Fibroblast of lung (primary cell): ENCODE measurements around the gene SLC25A46. TPM values are rescaled to one million over a fixed set of nuclear protein-coding genes. Genes with fewer than 3 reads are reported as not detected.

Source experiments
- DNase-seq, 2 donors: peaks; one replicate each; pipeline versions ENCODE4 v3.0.0 to v3.0.0-alpha.2; 2010; ENCODE audit warnings: low read depth in 2 of 2
- H2AFZ ChIP-seq: 2 replicates; pipeline ENCODE4 v1.5.1; 2012; ENCODE audit warnings: low read length, control low read depth, inconsistent platforms
- H3K27ac ChIP-seq: 2 replicates; pipeline ENCODE4 v1.5.1; 2011; ENCODE audit warnings: low read length, control low read depth; ENCODE audit not compliant: insufficient read depth
- H3K27me3 ChIP-seq: 2 replicates; pipeline ENCODE4 v1.5.1; 2011; ENCODE audit warnings: mild to moderate bottlenecking, low read length; ENCODE audit not compliant: control insufficient read depth, insufficient read depth
- H3K36me3 ChIP-seq: 2 replicates; pipeline ENCODE4 v1.5.1; 2011; ENCODE audit warnings: low read length; ENCODE audit not compliant: control insufficient read depth, insufficient read depth
- H3K4me1 ChIP-seq: 2 replicates; pipeline ENCODE4 v1.5.1; 2011; ENCODE audit warnings: low read length; ENCODE audit not compliant: control insufficient read depth, insufficient read depth; ENCODE audit errors: extremely low read depth
- H3K4me2 ChIP-seq: 2 replicates; pipeline ENCODE4 v1.5.1; 2011; ENCODE audit warnings: low read length, control low read depth; ENCODE audit not compliant: insufficient read depth; ENCODE audit errors: extremely low read depth
- H3K4me3 ChIP-seq, 4 experiments: fragments of 200-600 bp in 1 of 4; sonication (generic) in 1 of 4; replicated peaks in 1 of 4; 2 replicates each; pipeline ENCODE4 v1.5.1; 2011 to 2016; ENCODE audit warnings: low read length in 4 of 4, low read depth in 3 of 4, mild to moderate bottlenecking in 3 of 4, control low read depth in 2 of 4, inconsistent platforms in 1 of 4, mixed read lengths in 1 of 4; ENCODE audit not compliant: insufficient read depth in 1 of 4; ENCODE audit errors: control extremely low read depth in 1 of 4
- H3K79me2 ChIP-seq: 2 replicates; pipeline ENCODE4 v1.5.1; 2012; ENCODE audit warnings: mild to moderate bottlenecking, low read length, inconsistent platforms; ENCODE audit not compliant: control insufficient read depth, insufficient read depth
- H3K9ac ChIP-seq: 2 replicates; pipeline ENCODE4 v1.5.1; 2011; ENCODE audit warnings: mild to moderate bottlenecking, low read length, control low read depth; ENCODE audit not compliant: insufficient read depth
- H3K9me3 ChIP-seq: 2 replicates; pipeline ENCODE4 v1.5.1; 2012; ENCODE audit warnings: low read depth, low read length; ENCODE audit not compliant: control insufficient read depth, insufficient read depth
- H4K20me1 ChIP-seq: 2 replicates; pipeline ENCODE4 v1.5.1; 2011; ENCODE audit warnings: low read length; ENCODE audit not compliant: control insufficient read depth, insufficient read depth; ENCODE audit errors: extremely low read depth
- EZH2 ChIP-seq: IDR thresholded peaks from 2 replicates; pipeline ENCODE4 v1.5.1; 2012; ENCODE audit warnings: low read length, control low read depth, mild to moderate bottlenecking; ENCODE audit errors: missing control alignments
- polyA plus RNA-seq, 2 donors: library from polyadenylated mRNA; depleted of rRNA in 1 of 2; stranded (reverse) in 1 of 2; unstranded in 1 of 2; fragments of >200 nt; gene quantifications; 2 replicates each; pipeline ENCODE4 v1.2.1, GENCODE V29; 2011 to 2012; ENCODE audit warnings: missing spikeins in 1 of 2
- total RNA-seq: library from RNA; depleted of rRNA; stranded (reverse); fragments of >200 nt; gene quantifications from 2 replicates; pipeline ENCODE4 v1.2.1, GENCODE V29; 2014
- TF ChIP-seq, protein P1 (sequence below), 2 donors: IDR thresholded peaks in 1 of 2; conservative IDR thresholded peaks in 1 of 2; 1 replicate in 1 of 2; 2 replicates in 1 of 2; pipeline ENCODE4 v1.5.1; 2011 to 2012; ENCODE audit warnings: low read length in 2 of 2, control low read depth in 1 of 2, inconsistent platforms in 1 of 2, low read depth in 1 of 2, mild to moderate bottlenecking in 1 of 2

Gene SLC25A46
- total and polyA plus RNA-seq, 2 donors (not counting 1 experiment from before 2014, with no cell fraction given): 81.5 to 95.5 TPM

DNA sequence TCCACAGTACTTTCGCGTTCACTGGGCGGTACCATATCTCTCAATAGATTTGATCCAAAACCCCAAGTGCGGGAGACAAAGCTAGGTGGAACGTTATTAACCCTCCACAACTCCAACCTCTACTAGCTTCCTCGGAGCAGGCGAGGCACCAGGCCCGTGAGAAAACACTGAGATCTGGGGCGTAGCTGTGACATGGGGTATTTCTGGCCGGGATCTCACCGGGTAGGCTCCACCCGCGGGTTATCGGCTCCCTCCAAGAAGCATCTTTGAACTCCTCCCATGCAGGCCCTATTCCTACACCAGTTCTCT is 350 bp upstream of the SLC25A46 start:
- H3K9ac ChIP-seq: peak overlapping the region; percentile 85
- DNase-seq: no peak
- H3K27ac ChIP-seq: peak overlapping the region; percentile 84
- no peaks in the 10 kb centered on the region for H3K27me3 ChIP-seq
- peak overlapping the region; percentile 51 to 89 (median 80) for H3K4me3 ChIP-seq
- H3K4me2 ChIP-seq: peak overlapping the region; percentile 69
- H3K79me2 ChIP-seq: peaks cover 16% of the 10 kb centered on the region
- no peaks in the 10 kb centered on the region for H3K36me3 ChIP-seq
- H3K4me1 ChIP-seq: no peaks in the 10 kb centered on the region
- TF ChIP-seq EZH2: no peak
- TF ChIP-seq, protein P1, sequence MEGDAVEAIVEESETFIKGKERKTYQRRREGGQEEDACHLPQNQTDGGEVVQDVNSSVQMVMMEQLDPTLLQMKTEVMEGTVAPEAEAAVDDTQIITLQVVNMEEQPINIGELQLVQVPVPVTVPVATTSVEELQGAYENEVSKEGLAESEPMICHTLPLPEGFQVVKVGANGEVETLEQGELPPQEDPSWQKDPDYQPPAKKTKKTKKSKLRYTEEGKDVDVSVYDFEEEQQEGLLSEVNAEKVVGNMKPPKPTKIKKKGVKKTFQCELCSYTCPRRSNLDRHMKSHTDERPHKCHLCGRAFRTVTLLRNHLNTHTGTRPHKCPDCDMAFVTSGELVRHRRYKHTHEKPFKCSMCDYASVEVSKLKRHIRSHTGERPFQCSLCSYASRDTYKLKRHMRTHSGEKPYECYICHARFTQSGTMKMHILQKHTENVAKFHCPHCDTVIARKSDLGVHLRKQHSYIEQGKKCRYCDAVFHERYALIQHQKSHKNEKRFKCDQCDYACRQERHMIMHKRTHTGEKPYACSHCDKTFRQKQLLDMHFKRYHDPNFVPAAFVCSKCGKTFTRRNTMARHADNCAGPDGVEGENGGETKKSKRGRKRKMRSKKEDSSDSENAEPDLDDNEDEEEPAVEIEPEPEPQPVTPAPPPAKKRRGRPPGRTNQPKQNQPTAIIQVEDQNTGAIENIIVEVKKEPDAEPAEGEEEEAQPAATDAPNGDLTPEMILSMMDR (conservative IDR thresholded peaks at IDR 0.05 in 1 of 2, IDR thresholded peaks at IDR 0.05 in 1 of 2; ENCODE audit: low read depth in 1 of 2, low read length in 2 of 2): no peak
- H4K20me1 ChIP-seq: no peaks in the 10 kb centered on the region
- H2AFZ ChIP-seq: peak overlapping the region; percentile 83
- H3K9me3 ChIP-seq: no peaks in the 10 kb centered on the region

DNA sequence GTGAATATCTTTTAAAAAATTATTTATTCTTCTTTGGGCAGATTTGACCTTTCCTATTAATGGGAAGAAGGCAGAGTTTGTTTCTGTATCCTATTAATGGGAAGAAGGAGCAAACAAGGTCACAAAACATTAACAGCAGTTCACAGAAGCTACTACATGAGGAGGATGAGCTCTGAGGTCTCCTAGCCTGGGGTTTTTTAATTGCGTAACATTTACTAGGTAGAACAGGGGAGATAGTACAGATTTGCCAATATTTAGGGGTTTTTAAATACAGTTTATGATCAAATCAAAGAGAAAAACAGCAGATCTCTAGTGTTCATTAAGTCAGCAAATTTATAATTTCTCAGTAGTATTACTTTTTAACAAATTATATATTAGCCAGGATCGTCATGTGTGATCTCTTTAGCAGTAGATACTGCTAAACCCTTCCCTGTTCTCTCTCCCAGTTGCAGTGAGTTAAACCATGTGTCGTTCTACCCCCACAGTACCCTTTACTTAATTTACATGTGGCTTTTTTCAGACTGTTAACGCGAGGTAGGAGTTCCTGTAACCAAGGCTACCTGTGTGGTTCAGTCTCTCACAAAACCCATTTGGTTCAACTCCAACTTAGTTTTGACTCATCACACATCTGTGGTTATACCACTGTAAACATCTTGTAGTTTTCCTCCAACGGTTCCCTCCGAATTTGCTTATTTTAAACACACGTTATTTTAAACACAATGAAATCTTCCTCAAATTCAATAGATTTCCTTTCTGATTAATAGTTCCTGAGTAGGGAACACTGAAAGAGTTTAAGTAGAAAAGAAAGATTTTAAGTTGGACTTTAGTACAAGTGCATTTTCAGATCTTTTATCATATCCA is 13.3 kb downstream of the SLC25A46 start:
- TF ChIP-seq EZH2: no peak
- TF ChIP-seq, protein P1 (conservative IDR thresholded peaks at IDR 0.05 in 1 of 2, IDR thresholded peaks at IDR 0.05 in 1 of 2; ENCODE audit: low read depth in 1 of 2, low read length in 2 of 2): no peak

DNA sequence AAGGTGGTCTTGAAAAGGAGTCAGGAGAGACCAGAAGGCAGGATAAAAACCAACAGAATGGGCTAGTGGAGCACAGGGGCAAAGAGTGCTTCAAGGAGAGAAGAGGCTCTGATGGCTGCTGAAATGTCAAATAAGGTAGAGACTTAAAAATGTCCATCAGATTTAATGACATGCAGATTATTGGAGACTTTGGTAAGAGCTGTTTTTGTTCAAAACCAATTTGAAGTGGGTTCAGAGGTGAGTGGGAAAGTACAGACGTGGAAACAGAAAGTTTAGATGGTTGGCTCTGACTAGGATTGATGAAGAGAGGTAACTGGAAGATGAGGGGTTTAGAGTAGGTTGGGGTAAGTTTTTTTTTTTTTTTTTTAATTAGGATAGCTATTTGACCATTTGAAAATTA is 14.1 kb downstream of the SLC25A46 start:
- no peak overlapping the region for H3K9ac ChIP-seq
- no peaks in the 10 kb centered on the region for H3K79me2 ChIP-seq
- no peak overlapping the region for H3K4me2 ChIP-seq
- no peak overlapping the region for H2AFZ ChIP-seq
- TF ChIP-seq EZH2: no peak
- TF ChIP-seq, protein P1 (conservative IDR thresholded peaks at IDR 0.05 in 1 of 2, IDR thresholded peaks at IDR 0.05 in 1 of 2; ENCODE audit: low read depth in 1 of 2, low read length in 2 of 2): no peak
- H3K4me1 ChIP-seq: no peaks in the 10 kb centered on the region
- H4K20me1 ChIP-seq: no peaks in the 10 kb centered on the region
- H3K4me3 ChIP-seq: no peak overlapping the region
- H3K27me3 ChIP-seq: no peaks in the 10 kb centered on the region
- peaks cover 6% of the 10 kb centered on the region for H3K36me3 ChIP-seq
- DNase-seq: no peak
- H3K9me3 ChIP-seq: no peaks in the 10 kb centered on the region
- peak overlapping the region; percentile 26 for H3K27ac ChIP-seq

More for the DNA sequence above, 13.3 kb downstream of the SLC25A46 start:
- DNase-seq: peak; percentile 49 to 69
- Histone ChIP-seq H3K9me3 (no peaks in the 10 kb centered on the region), H3K79me2 (no peaks in the 10 kb centered on the region), H3K9ac (no peak overlapping the region), H3K4me3 (no peak overlapping the region), H3K36me3 (peaks cover 7% of the 10 kb centered on the region), H3K4me2 (no peak overlapping the region), H3K4me1 (no peaks in the 10 kb centered on the region), H3K27me3 (no peaks in the 10 kb centered on the region), H4K20me1 (no peaks in the 10 kb centered on the region), H3K27ac (no peak overlapping the region), H2AFZ (no peak overlapping the region)
